H9 (cell line): ENCODE data around the gene IFI27. TPM values are rescaled to one million over a fixed set of nuclear protein-coding genes. Genes with fewer than 3 reads are reported as not detected.
A peak's percentile ranks its signal among the peaks of the same experiment; 100 is the strongest.

Source experiments
- DNase-seq: peaks from one replicate; pipeline ENCODE4 v3.0.0-alpha.2; 2017
- H2AFZ ChIP-seq: one replicate; pipeline ENCODE4 v1.6.1; 2013; ENCODE audit warnings: mild to moderate bottlenecking, low read length, control low read depth, moderate library complexity
- H2AK5ac ChIP-seq: 2 replicates; pipeline ENCODE4 v1.6.1; 2013; ENCODE audit warnings: low read length, control low read depth, mixed read lengths; ENCODE audit not compliant: insufficient read length
- H2BK120ac ChIP-seq: one replicate; pipeline ENCODE4 v1.6.1; 2013; ENCODE audit warnings: low read depth, mild to moderate bottlenecking, low read length, control low read depth, inconsistent platforms; ENCODE audit not compliant: poor library complexity, severe bottlenecking
- H2BK12ac ChIP-seq: 2 replicates; pipeline ENCODE4 v1.6.1; 2013; ENCODE audit warnings: low read length, control low read depth, mixed read lengths, low read depth; ENCODE audit not compliant: insufficient read length
- H2BK15ac ChIP-seq: 2 replicates; pipeline ENCODE4 v1.6.1; 2013; ENCODE audit warnings: low read depth, low read length, control low read depth
- H2BK20ac ChIP-seq: one replicate; pipeline ENCODE4 v1.6.1; 2013; ENCODE audit warnings: low read depth, mild to moderate bottlenecking, low read length, control low read depth, inconsistent platforms; ENCODE audit not compliant: poor library complexity, severe bottlenecking
- H2BK5ac ChIP-seq: 2 replicates; pipeline ENCODE4 v1.6.1; 2013; ENCODE audit warnings: low read length, control low read depth, mixed read lengths; ENCODE audit not compliant: insufficient read length
- H3K14ac ChIP-seq: 2 replicates; pipeline ENCODE4 v1.6.1; 2013; ENCODE audit warnings: low read length, control low read depth; ENCODE audit not compliant: insufficient read depth
- H3K18ac ChIP-seq: 2 replicates; pipeline ENCODE4 v1.6.1; 2013; ENCODE audit warnings: low read depth, mild to moderate bottlenecking, mixed read lengths, low read length, control low read depth; ENCODE audit not compliant: insufficient read length
- H3K23ac ChIP-seq: 2 replicates; pipeline ENCODE4 v1.6.1; 2013; ENCODE audit warnings: low read length, control low read depth, mixed read lengths, low read depth; ENCODE audit not compliant: insufficient read length
- H3K23me2 ChIP-seq: 2 replicates; pipeline ENCODE4 v1.6.1; 2013; ENCODE audit warnings: low read depth, mild to moderate bottlenecking, mixed read lengths, low read length, control low read depth; ENCODE audit not compliant: insufficient read length, poor library complexity, severe bottlenecking
- H3K27ac ChIP-seq: 2 replicates; pipeline ENCODE4 v1.5.1; 2013; ENCODE audit warnings: low read length, control low read depth, mixed read lengths, low read depth; ENCODE audit not compliant: insufficient read length
- H3K27me3 ChIP-seq: 2 replicates; pipeline ENCODE4 v1.6.1; 2013; ENCODE audit warnings: low read length, control low read depth, inconsistent platforms; ENCODE audit not compliant: insufficient read depth
- H3K4ac ChIP-seq: 2 replicates; pipeline ENCODE4 v1.6.1; 2013; ENCODE audit warnings: low read depth, mild to moderate bottlenecking, control low read depth, inconsistent platforms, low read length, moderate library complexity
- H3K4me1 ChIP-seq: 2 replicates; pipeline ENCODE4 v1.6.1; 2013; ENCODE audit warnings: low read length, control low read depth, inconsistent platforms; ENCODE audit not compliant: insufficient read depth
- H3K4me2 ChIP-seq: 2 replicates; pipeline ENCODE4 v1.6.1; 2013; ENCODE audit warnings: low read length, control low read depth, mixed read lengths; ENCODE audit not compliant: insufficient read length, insufficient read depth
- H3K56ac ChIP-seq: 2 replicates; pipeline ENCODE4 v1.6.1; 2013; ENCODE audit warnings: low read depth, mild to moderate bottlenecking, mixed read lengths, low read length, control low read depth; ENCODE audit not compliant: insufficient read length
- H3K79me1 ChIP-seq: 2 replicates; pipeline ENCODE4 v1.6.1; 2013; ENCODE audit warnings: low read depth, mild to moderate bottlenecking, moderate library complexity, low read length, control low read depth, inconsistent platforms; ENCODE audit not compliant: insufficient read depth, poor library complexity, severe bottlenecking
- H3K79me2 ChIP-seq: 2 replicates; pipeline ENCODE4 v1.6.1; 2013; ENCODE audit warnings: low read length, control low read depth, inconsistent platforms; ENCODE audit not compliant: insufficient read depth
- H3K9ac ChIP-seq: 2 replicates; pipeline ENCODE4 v1.6.1; 2013; ENCODE audit warnings: low read length, control low read depth, mixed read lengths; ENCODE audit not compliant: insufficient read length; ENCODE audit errors: extremely low read depth
- H3K9me3 ChIP-seq: one replicate; pipeline ENCODE4 v1.6.1; 2013; ENCODE audit warnings: low read depth, low read length, inconsistent platforms; ENCODE audit not compliant: control insufficient read depth
- H3T11ph ChIP-seq: one replicate; pipeline ENCODE4 v1.6.1; 2013; ENCODE audit warnings: mild to moderate bottlenecking, low read length, control low read depth, inconsistent platforms
- H4K20me1 ChIP-seq: one replicate; pipeline ENCODE4 v1.6.1; 2013; ENCODE audit not compliant: control insufficient read depth, insufficient read length, insufficient read depth
- H4K5ac ChIP-seq: 2 replicates; pipeline ENCODE4 v1.6.1; 2013; ENCODE audit warnings: low read depth, mild to moderate bottlenecking, mixed read lengths, low read length, control low read depth; ENCODE audit not compliant: insufficient read length
- H4K8ac ChIP-seq: replicated peaks from 2 replicates; pipeline ENCODE4 v1.6.1; 2013; ENCODE audit warnings: low read length, control low read depth, mixed read lengths, low read depth; ENCODE audit not compliant: insufficient read length
- H4K91ac ChIP-seq: 2 replicates; pipeline ENCODE4 v1.6.1; 2013; ENCODE audit warnings: low read depth, mild to moderate bottlenecking, moderate library complexity, mixed read lengths, low read length, control low read depth; ENCODE audit not compliant: insufficient read length
- H3K27ac Mint-ChIP-seq, 3 experiments: 2 replicates in 2 of 3; 3 replicates in 1 of 3; pipeline ENCODE4 v1.8.0; 2020 to 2021; ENCODE audit warnings: mixed read lengths in 3 of 3, mild to moderate bottlenecking in 1 of 3, moderate library complexity in 1 of 3
- H3K27me3 Mint-ChIP-seq: 2 replicates; pipeline ENCODE4 v1.8.0; 2021; ENCODE audit warnings: low read depth, mild to moderate bottlenecking, moderate library complexity, mixed read lengths
- H3K36me3 Mint-ChIP-seq, 3 experiments: 2 replicates in 2 of 3; 3 replicates in 1 of 3; pipeline ENCODE4 v1.8.0; 2020 to 2021; ENCODE audit warnings: low read depth in 3 of 3, mixed read lengths in 3 of 3; ENCODE audit not compliant: insufficient read depth in 1 of 3
- H3K4me1 Mint-ChIP-seq, 2 experiments: 2 replicates each; pipeline ENCODE4 v1.8.0; 2020; ENCODE audit warnings: mixed read lengths in 2 of 2
- H3K4me3 Mint-ChIP-seq, 2 experiments: 2 replicates in 1 of 2; 3 replicates in 1 of 2; pipeline ENCODE4 v1.8.0; 2020 to 2021; ENCODE audit warnings: mild to moderate bottlenecking in 2 of 2, mixed read lengths in 2 of 2, moderate library complexity in 1 of 2
- H3K9me3 Mint-ChIP-seq, 2 experiments: 2 replicates in 1 of 2; 3 replicates in 1 of 2; pipeline ENCODE4 v1.8.0; 2020; ENCODE audit warnings: mild to moderate bottlenecking in 2 of 2, mixed read lengths in 2 of 2, moderate library complexity in 1 of 2
- WGBS: extraction: QIAGEN DNeasy Blood & Tissue Kit; methylation state at CpG from one replicate; pipeline ENCODE4 v1.1.7; 2013; ENCODE audit warnings: missing lambda C conversion rate, low lambda C conversion rate, mixed read lengths; ENCODE audit not compliant: insufficient read length; ENCODE audit errors: extremely low coverage; 5-methylcytosine and 5-hydroxymethylcytosine counted together
- total RNA-seq: library from RNA; stranded (reverse); gene quantifications from 2 replicates; pipeline ENCODE4 v1.2.1, GENCODE V29; 2021
- TF ChIP-seq, protein P1 (sequence below): fragments of 200-600 bp; sonication (generic); conservative IDR thresholded peaks from 3 replicates; pipeline ENCODE4 v1.8.0; 2021; ENCODE audit warnings: antibody characterized with exemption, mild to moderate bottlenecking

Gene IFI27
- total RNA-seq, 1 experiment from 2014 or later: 1.7 TPM

DNA sequence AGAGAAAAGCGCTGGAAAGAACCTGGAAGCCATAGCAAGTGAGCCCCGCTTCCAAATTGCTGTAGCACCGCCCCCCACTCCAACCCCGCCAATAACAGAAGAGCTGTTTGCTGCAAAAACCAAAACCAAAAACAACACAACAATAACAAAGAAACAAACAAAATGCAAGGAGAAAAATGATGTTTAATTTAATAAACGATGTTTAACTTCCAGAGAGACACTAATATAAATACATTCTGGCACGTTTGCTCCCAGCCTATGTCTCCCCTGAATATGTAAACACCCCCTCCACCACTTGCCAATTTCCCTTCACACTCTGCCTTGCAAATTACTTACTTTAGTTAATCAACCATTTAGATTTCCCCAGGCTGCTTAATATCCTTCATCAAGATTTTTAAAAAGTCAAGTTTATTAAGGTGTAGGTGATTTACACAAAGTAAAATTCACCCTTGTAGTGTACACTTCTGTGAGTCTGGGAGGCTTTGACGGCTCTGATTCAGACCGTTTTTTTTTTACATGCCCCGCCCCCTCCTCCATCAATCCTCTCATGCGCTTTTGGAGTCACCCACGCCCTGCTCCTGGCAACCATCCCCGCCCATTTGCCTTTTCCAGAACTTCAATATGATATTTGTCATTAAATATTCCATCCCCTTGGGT lies 19.4 kb downstream of the IFI27 start:
- peaks cover 0 to under 1% (median 0%) of the 10 kb centered on the region in 3 experiments; a peak in 2 of 7 replicates for H3K36me3 Mint-ChIP-seq
- no peak overlapping the region for H2BK15ac ChIP-seq
- H3K4me1 Mint-ChIP-seq: peaks cover 16% of the 10 kb centered on the region in 2 experiments
- H3K27ac Mint-ChIP-seq: peak overlapping the region in 2 of 3 experiments; percentile 21 to 86; a peak in 4 of 7 replicates
- no peaks in the 10 kb centered on the region; the same call in 1 of the 2 replicates for H3K27me3 Mint-ChIP-seq
- peak overlapping the region; percentile 82 for H2AFZ ChIP-seq
- no peak overlapping the region for H3K56ac ChIP-seq
- H2AK5ac ChIP-seq: no peak overlapping the region
- no peaks in the 10 kb centered on the region for H4K20me1 ChIP-seq
- no peak overlapping the region for H3T11ph ChIP-seq
- H4K5ac ChIP-seq: no peak overlapping the region
- H3K18ac ChIP-seq: no peak overlapping the region
- no peaks in the 10 kb centered on the region; the same call in 1 of the 2 replicates for H3K4me1 ChIP-seq
- no peak overlapping the region for H4K8ac ChIP-seq
- TF ChIP-seq, protein P1, sequence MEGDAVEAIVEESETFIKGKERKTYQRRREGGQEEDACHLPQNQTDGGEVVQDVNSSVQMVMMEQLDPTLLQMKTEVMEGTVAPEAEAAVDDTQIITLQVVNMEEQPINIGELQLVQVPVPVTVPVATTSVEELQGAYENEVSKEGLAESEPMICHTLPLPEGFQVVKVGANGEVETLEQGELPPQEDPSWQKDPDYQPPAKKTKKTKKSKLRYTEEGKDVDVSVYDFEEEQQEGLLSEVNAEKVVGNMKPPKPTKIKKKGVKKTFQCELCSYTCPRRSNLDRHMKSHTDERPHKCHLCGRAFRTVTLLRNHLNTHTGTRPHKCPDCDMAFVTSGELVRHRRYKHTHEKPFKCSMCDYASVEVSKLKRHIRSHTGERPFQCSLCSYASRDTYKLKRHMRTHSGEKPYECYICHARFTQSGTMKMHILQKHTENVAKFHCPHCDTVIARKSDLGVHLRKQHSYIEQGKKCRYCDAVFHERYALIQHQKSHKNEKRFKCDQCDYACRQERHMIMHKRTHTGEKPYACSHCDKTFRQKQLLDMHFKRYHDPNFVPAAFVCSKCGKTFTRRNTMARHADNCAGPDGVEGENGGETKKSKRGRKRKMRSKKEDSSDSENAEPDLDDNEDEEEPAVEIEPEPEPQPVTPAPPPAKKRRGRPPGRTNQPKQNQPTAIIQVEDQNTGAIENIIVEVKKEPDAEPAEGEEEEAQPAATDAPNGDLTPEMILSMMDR: no peak; the same call in 2 of the 3 replicates
- H3K79me2 ChIP-seq: no peaks in the 10 kb centered on the region
- no peak overlapping the region for H2BK120ac ChIP-seq
- H3K9ac ChIP-seq: no peak overlapping the region
- no peaks in the 10 kb centered on the region for H3K9me3 ChIP-seq
- no peak overlapping the region for H3K14ac ChIP-seq
- no peaks in the 10 kb centered on the region for H3K27me3 ChIP-seq
- no peak overlapping the region for H2BK5ac ChIP-seq
- DNase-seq: peak; percentile 45
- H3K23ac ChIP-seq: no peak overlapping the region
- no peak overlapping the region for H4K91ac ChIP-seq
- no peak overlapping the region for H3K4ac ChIP-seq
- H3K27ac ChIP-seq: no peak overlapping the region
- H3K4me2 ChIP-seq: peak overlapping the region; percentile 79
- H2BK12ac ChIP-seq: no peak overlapping the region
- peaks cover 7% of the 10 kb centered on the region for H3K23me2 ChIP-seq
- H3K9me3 Mint-ChIP-seq: no peaks in the 10 kb centered on the region; a peak in 2 of 5 replicates
- H2BK20ac ChIP-seq: no peak overlapping the region
- peak overlapping the region; percentile 63 to 83 for H3K4me3 Mint-ChIP-seq
- no CpG with 5 or more reads among the region's 12 CpGs for WGBS
- H3K79me1 ChIP-seq: no peaks in the 10 kb centered on the region
